NCI-H748 treated with DMSO at 0.1 percent for 48 hours (cell line): ENCODE data around the gene SOX12.
A peak's percentile ranks its signal among the peaks of the same experiment; 100 is the strongest.
"Not testable (repeated sequence)": the region's sequence is repeated elsewhere in the genome, so short reads cannot be mapped to it uniquely, and the experiment has no call there.

Experiments
- DNase-seq: peaks from one replicate; lab custom pipeline; 2025; lab: John Stamatoyannopoulos, UW

Gene SOX12

DNA sequence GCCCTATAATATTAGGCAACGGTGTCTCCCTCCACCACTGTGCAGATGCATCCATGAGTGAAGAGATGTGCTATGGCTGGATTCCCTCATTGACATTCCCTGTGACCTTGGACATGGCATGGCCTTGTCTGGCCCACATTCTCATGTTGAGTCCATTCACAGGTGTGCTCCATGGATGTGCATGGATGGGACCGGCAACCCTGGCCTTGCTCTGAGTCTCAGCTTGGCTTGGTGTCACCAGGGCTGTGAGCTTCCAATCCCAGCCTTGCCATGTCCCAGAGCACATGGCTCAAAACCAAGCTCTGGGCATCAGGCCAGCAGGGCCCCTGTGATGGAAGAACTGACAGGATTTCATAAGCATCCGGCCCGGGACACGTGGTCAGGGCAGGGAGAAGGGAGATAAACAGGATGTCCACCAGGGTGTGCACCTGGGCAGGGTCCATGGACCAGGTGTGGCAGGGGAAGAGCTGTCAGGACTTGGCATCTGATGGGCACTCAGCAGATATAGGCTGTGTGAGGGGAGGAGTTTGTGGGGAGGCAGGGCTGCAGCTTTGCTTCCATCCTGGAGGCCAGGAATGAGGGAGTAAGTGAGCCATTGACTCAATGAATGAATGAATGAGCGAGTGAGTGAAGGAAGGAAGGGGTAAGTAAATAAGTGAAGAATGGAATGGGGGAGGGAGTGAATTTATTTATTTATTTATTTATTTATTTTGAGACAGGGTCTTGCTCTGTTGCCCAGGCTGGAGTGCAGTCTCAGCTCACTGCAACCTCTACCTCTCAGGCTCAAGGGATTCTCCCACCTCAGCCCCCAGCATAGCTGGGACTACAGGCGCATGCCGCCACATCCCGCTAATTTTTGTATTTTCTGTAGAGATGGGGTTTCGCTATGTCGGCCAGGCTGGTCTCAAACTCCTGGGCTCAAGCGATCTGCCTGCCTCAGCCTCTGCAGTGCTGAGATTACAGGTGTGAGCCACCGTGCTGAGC, 37.2 kb downstream of the SOX12 start:
- peak; percentile 30 for DNase-seq

DNA sequence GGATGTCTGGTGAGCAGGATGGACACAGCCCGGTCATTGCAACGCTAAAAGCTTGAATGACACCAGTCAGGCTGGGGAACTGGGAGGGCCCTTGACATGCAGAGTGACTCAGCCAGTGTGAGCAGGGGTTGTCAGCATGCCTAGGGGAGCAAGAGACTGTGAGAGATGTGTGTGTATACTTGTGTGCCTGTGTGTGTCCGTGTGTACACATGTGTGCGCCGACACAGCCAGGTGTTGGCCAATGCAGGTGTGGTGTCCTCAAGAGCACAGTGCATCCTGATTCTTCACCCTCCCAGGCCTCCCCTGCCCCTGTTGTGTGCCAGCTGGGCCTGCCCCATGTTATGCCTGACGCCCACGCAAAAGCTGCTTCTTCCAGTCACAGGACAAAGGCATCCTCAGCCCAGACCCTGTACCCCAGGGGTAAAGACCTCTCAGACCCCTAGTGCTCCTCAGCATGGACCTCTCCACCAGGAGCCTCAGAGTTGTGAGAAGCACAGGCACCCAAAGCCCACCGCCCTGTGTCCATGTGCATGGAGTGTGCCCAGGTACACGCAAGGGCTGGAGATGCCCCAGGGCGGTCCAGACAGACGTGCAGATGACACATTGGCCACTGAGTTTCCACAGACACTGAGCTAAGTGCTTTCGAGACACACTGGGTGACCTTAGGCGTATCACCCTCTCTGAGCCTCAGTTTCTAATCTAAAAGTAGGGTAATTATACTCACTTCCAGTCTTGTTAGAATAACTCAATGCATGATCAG, 38.1 kb downstream of the SOX12 start:
- no peak for DNase-seq

DNA sequence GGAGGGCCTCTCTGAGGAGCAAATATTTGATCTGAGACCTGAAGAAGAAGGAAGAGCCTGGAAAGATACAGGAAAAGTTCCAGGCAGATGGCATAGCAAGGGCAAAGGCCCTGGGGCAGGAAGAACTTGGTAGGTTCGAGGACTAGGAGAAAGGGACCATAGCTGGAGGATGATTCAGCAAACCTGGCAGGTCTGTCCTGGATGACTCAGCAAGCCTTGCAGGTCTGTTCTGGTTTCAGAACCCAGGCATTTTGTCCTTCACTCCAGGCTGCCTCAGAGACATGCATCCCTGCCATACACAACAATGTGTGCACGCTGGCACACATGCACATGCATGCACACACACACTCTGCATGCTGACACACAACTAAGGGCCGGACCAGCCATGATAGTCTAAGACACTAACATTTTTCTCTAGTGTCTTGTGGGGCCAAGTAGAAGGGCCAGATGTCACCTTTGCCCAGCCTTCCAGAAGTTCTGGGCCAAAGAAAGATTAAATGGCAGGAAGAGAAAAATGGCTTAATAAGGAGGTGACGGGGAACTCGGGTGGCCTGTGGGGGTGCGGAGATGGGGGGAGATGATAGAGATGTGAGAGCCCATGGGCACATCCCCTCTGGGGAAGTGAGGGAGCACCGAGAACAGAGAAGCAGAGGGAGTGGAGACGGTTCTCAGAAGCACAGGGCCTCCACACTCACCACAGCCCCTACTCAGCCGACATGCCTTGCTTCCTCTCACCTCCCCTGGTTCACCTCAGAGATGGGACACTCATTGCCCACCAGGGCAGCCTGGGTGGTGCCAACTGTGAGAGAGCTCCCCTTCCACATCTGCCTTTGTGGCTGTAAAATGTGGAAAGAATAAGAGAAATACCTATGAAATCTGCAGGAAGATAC, 39.8 kb downstream of the SOX12 start:
- DNase-seq, result no peak

- no peak for DNase-seq
These were observed 40.8 kb downstream of the SOX12 start for GRCh38 chr20:366041-366718.

- DNase-seq, result no peak
These were observed 41.5 kb downstream of the SOX12 start for GRCh38 chr20:366719-367485.

DNA sequence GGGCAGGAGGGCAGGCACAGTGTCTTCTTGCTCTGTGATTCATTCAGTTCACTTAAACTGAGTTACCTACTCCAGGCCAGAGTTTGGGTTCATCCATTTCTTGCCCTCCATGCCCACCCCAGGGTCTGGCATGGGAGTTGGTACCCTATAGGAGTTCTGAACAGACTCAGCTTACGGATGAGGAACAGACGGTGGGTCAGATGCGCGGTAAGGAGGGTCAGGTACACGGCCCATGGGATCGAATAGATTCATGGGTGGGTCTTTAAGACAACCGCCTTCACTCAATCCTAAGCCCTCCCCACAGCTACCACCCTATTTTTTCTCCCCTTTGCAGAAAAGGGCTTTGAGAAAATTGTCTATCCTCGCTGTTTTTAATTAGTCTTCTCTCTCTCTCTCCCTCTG, 42.1 kb downstream of the SOX12 start:
- no peak for DNase-seq

- DNase-seq, result no peak
These were observed 43.6 kb downstream of the SOX12 start for GRCh38 chr20:368915-369314.

GRCh38 chr20:370151-370600, 44.8 kb downstream of the SOX12 start:
- DNase-seq, result no peak

- no peak for DNase-seq
These were observed 45.8 kb downstream of the SOX12 start for GRCh38 chr20:370977-371754.

DNA sequence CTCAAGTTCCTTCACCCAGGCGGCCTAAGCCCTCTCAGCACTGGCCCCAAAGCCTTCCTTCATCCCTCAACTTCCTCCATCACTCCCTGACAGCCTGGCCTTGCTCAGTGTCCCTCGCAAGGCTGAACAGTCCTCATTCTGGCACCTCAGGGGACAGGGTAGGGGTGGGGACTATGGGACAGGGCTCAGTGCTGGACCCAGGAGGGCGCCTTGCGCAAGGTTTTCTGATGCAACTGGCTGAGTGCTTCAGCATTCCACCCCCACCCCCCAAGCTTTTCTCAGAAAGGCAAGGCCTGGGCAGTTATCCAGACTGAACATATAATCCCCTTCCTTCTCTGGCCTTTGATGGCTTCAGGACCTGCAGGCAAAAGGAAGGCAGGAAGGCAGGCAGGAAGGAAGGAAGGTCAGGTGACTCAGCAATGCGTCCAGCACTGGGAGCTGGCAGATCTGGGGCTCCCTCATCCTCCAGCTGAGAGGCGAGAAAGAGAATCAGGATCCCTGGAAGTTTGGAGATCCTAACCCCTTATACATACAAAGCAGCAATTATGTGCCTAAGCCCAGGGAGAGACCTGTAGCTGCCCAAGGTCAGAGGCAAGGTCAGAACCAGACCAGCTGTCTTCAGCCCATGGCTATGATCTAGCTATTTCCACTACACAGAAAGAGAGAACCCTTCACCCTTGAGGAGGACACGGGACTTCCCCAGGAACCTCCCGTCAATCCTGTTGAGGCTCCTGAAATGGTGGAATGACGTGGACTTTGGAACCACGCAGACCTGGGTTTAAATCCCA, 46.6 kb downstream of the SOX12 start:
- DNase-seq, result no peak

DNA sequence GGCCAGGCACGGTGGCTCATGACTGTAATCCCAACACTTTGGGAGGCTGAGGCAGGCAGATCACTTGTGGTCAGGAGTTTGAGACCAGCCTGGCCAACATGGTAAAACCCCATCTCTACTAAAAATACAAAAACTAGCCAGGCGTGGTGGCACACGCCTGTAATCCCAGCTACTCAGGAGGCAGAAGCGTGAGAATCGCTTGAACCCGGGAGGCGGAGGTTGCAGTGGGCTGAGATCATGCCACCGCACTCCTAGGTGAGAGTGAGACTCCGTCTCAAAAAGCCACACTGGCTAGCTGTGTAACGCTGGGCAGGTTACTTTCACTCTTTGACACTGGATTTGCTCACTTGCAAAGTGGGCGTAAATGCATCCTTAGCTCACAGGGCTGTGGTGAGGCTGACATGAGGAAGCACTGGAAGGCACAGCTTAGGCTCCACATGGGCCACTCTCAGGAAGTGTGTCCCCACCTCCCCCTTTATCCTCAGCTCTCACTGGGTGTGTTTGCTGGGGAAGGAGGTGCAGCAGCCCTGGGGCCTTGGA, 47.3 kb downstream of the SOX12 start:
- DNase-seq, result not testable (repeated sequence)

DNA sequence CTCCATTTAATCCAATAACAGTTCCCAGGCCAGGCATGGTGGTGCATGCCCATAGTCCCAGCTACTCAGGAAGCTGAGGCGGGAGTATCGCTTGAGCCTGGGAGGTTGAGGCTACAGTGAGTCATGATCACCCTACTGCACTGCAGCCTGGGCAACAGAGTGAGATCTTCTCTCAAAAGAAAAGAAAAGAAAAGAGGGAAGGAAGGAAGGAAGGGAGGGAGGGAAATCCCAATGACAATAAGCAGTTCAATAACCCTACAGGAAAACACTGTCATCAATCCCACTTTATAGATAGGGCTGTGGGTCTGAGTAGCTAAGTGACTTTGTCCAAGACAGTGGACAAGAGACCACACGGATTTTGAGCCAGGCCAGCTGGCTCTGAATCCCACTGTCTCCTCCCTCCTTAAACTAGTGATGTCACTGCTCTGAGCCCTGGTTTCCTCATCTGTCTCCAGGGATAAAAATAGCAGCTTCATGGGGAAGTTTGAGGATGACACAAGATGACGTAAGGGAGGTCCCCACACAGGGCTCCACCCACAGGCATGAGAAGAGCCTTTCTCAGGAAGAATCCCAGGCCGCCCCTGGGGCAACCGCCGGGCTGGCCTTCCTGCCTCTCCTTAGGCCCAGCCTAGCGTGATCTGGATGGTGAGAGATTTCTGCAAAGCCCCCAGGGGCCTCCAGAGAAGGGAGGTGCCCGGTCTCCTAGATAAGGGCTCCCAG, 48.0 kb downstream of the SOX12 start:
- no peak for DNase-seq

GRCh38 chr20:375265-375889, 50.0 kb downstream of the SOX12 start:
- no peak for DNase-seq

GRCh38 chr20:376089-376488, 50.7 kb downstream of the SOX12 start:
- no peak for DNase-seq

DNA sequence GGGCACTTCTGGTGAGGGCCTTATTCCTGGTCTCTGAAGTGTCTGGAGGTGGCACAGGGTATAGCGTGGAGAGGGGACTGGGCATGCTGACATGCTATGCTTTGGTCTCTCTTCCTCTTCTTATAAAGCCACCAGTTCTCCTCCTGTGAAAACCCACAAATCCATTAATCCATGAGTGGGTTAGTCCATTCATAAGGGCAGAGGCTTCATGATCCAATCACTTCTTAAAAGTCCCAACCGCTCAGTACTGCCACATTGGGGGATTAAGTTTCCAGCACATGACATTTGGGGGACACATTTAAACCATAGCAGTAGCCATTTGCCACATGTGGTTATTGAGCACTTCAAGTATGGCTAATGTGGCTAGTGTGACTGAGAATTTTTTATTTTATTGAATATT, 51.4 kb downstream of the SOX12 start:
- DNase-seq, result no peak

- not testable (repeated sequence) for DNase-seq
These were observed 52.2 kb downstream of the SOX12 start for GRCh38 chr20:377578-377977.

GRCh38 chr20:378961-379336, 53.6 kb downstream of the SOX12 start:
- DNase-seq, result no peak
